Muscle layer of duodenum (tissue), 2 donors: ENCODE measurements around the gene RNASE13.
"Not testable (repeated sequence)": the region's sequence is repeated elsewhere in the genome, so short reads cannot be mapped to it uniquely, and the experiment has no call there.

Source experiments
- H3K27ac ChIP-seq: one replicate; pipeline ENCODE4 v1.7.0; 2013; ENCODE audit warnings: mild to moderate bottlenecking, low read length
- H3K27me3 ChIP-seq: one replicate; pipeline ENCODE4 v1.7.0; 2013; ENCODE audit warnings: low read depth, mild to moderate bottlenecking, control low read depth, low read length
- H3K36me3 ChIP-seq, 2 donors: one replicate each; pipeline ENCODE4 v1.7.0; 2013; ENCODE audit warnings: low read length in 2 of 2, control low read depth in 1 of 2, mild to moderate bottlenecking in 1 of 2; ENCODE audit not compliant: insufficient read depth in 2 of 2, control insufficient read depth in 1 of 2
- H3K4me1 ChIP-seq, 2 donors: one replicate each; pipeline ENCODE4 v1.7.0; 2013; ENCODE audit warnings: low read length in 2 of 2, mild to moderate bottlenecking in 2 of 2, control low read depth in 1 of 2, moderate library complexity in 1 of 2; ENCODE audit not compliant: insufficient read depth in 2 of 2, control insufficient read depth in 1 of 2
- H3K4me3 ChIP-seq, 2 donors: one replicate each; pipeline ENCODE4 v1.7.0; 2013; ENCODE audit warnings: low read length in 2 of 2, low read depth in 1 of 2, mild to moderate bottlenecking in 1 of 2
- H3K9me3 ChIP-seq, 2 donors: one replicate each; pipeline ENCODE4 v1.7.0; 2013; ENCODE audit warnings: low read length in 2 of 2, control low read depth in 1 of 2, mild to moderate bottlenecking in 1 of 2; ENCODE audit not compliant: control insufficient read depth in 1 of 2
- donor health status: healthy.

RNASE13 gene

DNA sequence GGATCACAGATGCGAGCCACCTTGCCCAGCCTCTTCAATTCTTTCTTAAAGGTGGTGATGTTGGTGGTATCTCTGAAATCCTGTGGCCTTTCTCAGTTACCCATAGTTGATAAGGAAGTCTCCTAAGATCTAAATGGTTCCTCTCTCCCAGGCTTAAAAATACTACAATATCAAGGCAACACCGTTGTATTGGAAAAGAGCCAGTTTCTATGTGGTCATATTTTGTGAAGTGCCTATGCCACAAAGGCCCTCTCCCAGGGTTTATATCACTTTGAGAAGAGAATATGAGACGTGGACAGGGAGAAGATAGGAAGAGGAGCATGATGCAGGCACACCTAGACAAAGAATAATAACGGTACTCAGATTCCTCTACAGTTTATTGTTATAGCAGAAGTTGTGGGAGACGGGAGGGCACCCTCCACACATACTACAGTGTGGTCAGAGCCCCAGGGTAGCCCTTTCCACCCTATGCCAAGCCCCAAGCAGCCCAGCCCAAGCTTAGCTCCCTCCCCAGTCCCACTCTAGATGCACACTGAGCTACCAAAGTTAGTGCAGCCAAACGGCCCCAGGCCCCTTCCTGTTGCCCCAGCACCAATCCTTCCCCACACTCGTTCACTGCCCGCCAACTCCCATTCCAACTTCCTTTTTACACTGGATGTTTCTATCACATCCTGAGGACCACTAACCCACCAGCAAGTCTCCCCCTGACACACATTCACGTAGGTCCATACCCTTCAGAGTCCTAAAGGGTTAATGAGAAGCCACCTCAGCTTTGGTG lies 18.0 kb downstream of the RNASE13 start:
- Histone ChIP-seq H3K36me3 (peaks cover 33 to 38% of the 10 kb centered on the region in 2 donors), H3K4me1 (peaks cover 0 to 13% of the 10 kb centered on the region in 2 donors), H3K9me3 (no peaks in the 10 kb centered on the region), H3K27ac (no peak overlapping the region), H3K4me3 (no peak overlapping the region), H3K27me3 (no peaks in the 10 kb centered on the region)

DNA sequence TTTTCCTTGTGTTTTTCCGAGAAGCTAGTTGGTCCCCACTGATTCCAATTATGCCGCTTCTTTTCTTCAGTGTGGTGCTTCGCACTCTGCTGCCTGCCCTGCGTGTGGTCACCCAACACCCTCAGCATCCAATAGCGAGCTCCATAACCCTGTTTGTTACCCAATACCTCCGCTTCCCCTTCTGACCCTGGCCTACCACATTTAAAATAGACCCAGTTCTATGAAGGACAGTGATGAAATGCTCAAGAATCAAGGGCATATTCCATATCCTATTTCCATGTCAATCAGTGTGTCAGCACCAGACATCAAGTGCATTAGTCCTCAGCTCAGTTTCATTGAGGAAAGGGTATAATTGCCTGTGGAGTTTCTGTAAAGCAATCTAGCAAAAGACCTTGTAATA lies 19.3 kb downstream of the RNASE13 start:
- peaks cover 27 to 32% of the 10 kb centered on the region in 2 donors for H3K36me3 ChIP-seq
- H3K4me1 ChIP-seq: peaks cover 0 to 13% of the 10 kb centered on the region in 2 donors
- no peaks in the 10 kb centered on the region for H3K9me3 ChIP-seq
- no peak overlapping the region for H3K4me3 ChIP-seq
- no peaks in the 10 kb centered on the region for H3K27me3 ChIP-seq
- no peak overlapping the region for H3K27ac ChIP-seq

DNA sequence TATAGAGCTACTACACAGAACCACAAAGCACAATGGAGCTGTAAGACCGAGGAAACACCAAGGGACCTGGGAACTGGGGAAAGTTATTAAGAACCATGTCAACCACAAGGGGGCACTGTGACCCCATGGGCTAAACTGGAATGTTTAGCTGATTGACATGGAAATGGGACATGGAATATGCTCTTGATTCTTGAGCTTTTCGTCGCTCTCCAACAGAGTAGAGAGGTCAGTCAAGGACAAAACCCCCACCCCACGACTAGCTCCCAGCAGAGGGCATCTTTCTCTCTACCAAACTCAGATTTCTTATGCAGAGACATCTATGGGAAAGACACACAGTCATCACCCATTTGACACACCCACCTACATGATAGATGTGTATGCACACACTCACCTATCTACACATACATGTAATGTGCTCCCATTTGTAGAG lies 19.8 kb downstream of the RNASE13 start:
- no peaks in the 10 kb centered on the region for H3K27me3 ChIP-seq
- H3K4me1 ChIP-seq: peaks cover 0 to 13% of the 10 kb centered on the region in 2 donors
- peaks cover 24 to 29% of the 10 kb centered on the region in 2 donors for H3K36me3 ChIP-seq
- no peak overlapping the region for H3K4me3 ChIP-seq
- H3K27ac ChIP-seq: no peak overlapping the region
- no peaks in the 10 kb centered on the region for H3K9me3 ChIP-seq

DNA sequence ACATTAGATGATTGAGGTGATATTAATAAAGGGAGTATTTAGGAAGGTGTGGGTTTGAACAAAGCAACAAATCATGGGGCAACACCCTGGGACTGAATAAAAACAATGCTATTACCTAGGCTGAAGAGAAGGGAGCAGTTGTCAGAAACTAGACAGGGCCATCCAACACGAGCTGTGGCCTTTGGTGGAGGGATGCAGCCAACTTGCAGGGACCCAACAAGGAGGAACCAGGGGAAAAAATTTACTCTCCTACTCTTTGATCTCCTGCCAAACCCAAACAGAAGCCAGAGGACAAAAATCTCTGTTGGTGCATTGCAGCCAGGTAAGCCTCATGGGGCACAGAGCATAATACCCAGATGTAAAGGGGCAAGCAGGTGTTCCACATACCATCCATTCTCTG lies 23.5 kb downstream of the RNASE13 start:
- H3K9me3 ChIP-seq: no peaks in the 10 kb centered on the region
- H3K27me3 ChIP-seq: no peaks in the 10 kb centered on the region
- no peak overlapping the region for H3K4me3 ChIP-seq
- H3K36me3 ChIP-seq: no peaks in the 10 kb centered on the region
- no peak overlapping the region for H3K27ac ChIP-seq
- peaks cover 0 to 8% of the 10 kb centered on the region in 2 donors for H3K4me1 ChIP-seq

DNA sequence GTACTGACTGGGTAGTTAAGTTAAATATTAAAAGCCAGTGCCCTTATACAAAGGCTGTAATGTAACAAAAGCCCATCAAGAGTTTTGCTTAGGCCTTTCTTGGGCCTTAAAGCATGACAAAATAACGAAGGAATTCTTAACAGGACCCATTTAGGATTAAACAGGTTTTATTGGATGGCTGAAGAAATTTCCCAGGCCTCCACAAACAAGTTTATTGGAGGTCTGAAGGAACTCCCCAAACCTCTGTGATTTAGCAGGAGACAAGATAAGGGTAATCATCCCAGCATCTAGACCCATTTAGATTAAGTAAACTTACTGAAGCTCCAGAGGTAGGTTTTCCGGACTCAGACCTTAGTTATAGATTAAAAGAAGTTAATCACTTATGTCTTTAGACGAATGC lies 24.9 kb downstream of the RNASE13 start:
- H3K27ac ChIP-seq, H3K4me1 ChIP-seq: not testable (repeated sequence)

DNA sequence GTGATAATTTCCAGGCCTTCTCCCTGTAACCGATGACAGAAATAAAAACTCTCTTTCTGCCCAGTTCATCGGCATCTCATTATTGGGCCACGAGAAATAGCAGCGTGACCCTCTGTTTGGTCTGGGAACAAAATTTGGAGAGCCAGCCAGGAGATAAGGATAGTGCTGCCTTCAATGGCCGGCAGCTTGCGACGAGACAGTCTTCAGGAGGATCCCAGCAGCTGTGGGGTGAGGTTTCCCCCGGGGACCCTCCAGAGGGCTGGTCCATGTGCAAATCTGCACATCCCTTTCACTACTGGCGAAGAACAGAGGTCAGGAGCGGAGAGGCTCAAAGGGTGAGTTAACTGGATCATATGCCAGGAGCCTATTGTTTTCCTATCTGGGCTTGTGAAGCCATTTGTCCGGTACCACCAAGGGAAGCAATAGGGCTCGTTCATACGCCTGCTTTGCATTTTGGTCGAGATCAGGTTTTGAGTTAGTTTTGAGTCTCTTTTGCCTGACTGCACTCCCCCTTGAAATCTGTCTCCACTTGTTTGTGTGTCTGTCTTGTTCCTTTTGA lies 30.7 kb downstream of the RNASE13 start:
- Histone ChIP-seq H3K4me3 (no peak overlapping the region), H3K36me3 (no peaks in the 10 kb centered on the region), H3K27me3 (no peaks in the 10 kb centered on the region), H3K27ac (no peak overlapping the region), H3K4me1 (no peaks in the 10 kb centered on the region), H3K9me3 (no peaks in the 10 kb centered on the region)

More for the DNA sequence above, 24.9 kb downstream of the RNASE13 start:
- H3K9me3 ChIP-seq, H3K27me3 ChIP-seq, H3K36me3 ChIP-seq, H3K4me3 ChIP-seq: not testable (repeated sequence)

DNA sequence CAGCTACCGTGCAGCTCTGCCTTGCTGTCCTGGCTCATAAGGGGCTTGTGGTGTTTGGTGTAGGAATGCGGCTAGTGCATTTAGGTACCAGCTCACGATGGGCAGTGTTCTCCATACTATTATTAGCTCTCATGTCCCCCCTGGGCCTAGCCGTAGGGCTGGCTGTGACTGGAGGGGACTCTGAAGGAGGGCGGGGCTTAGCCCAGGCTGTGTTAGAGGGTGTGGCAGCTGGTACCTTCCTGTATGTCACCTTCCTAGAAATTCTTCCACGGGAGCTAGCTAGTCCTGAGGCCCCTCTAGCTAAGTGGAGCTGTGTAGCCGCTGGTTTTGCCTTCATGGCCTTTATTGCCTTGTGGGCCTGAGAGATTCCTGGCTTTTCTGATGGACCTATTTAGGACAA lies 33.4 kb downstream of the RNASE13 start:
- Histone ChIP-seq H3K4me1 (no peaks in the 10 kb centered on the region), H3K9me3 (no peaks in the 10 kb centered on the region)

DNA sequence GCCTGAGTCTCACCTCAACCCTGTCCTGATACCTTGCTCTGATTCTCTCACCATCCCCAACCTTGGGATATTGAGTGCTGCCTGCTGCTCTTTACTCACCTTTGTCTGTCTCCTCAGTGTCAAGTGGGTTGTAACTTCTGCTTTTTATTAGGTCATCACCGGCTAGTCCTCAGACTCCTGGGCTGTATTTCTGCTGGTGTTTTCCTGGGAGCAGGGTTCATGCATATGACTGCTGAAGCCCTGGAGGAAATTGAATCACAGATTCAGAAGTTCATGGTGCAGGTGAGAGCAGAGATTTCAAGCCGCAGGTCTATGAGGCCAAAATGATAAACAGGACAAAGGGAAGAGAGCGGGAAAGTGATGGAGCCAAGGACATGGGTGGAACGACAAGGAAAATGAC lies 35.0 kb downstream of the RNASE13 start:
- Histone ChIP-seq H3K9me3 (no peaks in the 10 kb centered on the region), H3K4me3 (no peak overlapping the region), H3K36me3 (peaks cover 21 to 25% of the 10 kb centered on the region in 2 donors), H3K27me3 (no peaks in the 10 kb centered on the region), H3K27ac (no peak overlapping the region), H3K4me1 (no peaks in the 10 kb centered on the region)

More for the DNA sequence above, 33.4 kb downstream of the RNASE13 start:
- Histone ChIP-seq H3K27me3 (no peaks in the 10 kb centered on the region), H3K4me3 (no peak overlapping the region), H3K36me3 (peaks cover 5 to 9% of the 10 kb centered on the region in 2 donors), H3K27ac (no peak overlapping the region)

DNA sequence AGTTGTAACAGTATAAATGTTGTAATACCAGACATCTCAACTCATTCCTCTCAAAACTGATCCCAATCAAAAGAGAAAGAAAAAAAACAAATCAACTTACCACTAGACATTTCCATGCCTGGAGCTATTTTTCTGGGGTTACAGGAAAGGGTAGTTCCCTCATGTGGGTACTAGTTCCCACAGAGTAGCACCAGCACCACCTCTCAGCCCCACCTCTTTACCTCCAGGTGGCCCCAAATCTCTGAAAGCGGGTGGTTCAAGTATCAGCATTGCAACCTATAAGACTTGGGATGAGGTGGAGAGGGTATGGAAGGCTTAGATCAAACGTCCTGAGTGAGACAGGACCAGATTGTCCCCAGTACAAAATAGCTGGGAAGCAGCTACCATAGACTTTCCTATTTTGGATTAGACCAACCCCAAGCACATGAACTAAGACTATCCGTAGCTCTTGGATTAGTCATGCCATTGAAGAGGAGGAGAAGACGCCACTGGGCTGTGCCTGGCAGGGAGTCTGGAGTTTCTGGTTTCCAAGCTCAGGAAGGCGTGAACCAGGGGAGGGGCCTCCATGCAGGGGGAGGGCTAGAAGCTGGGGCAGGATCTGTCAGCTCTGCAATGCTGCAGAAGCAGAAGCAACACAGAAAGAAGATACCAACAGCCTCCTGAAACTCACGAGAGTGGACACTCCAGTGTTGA lies 35.8 kb downstream of the RNASE13 start, which contains the start of gene SLC39A2:
SLC39A2 (plus strand) TSS at position 620 of the 693 bp plus-strand sequence. CDS start 154 bp downstream, outside the sequence.
- no peak within 1 kb of the TSS for H3K27ac ChIP-seq
- H3K4me3 ChIP-seq: no peak within 1 kb of the TSS
- H3K27me3 ChIP-seq: no peaks in the 10 kb centered on the region
- no peaks in the 10 kb centered on the region for H3K4me1 ChIP-seq
- H3K9me3 ChIP-seq: no peaks in the 10 kb centered on the region
- H3K36me3 ChIP-seq: peaks cover 29 to 33% of the 10 kb centered on the region in 2 donors

DNA sequence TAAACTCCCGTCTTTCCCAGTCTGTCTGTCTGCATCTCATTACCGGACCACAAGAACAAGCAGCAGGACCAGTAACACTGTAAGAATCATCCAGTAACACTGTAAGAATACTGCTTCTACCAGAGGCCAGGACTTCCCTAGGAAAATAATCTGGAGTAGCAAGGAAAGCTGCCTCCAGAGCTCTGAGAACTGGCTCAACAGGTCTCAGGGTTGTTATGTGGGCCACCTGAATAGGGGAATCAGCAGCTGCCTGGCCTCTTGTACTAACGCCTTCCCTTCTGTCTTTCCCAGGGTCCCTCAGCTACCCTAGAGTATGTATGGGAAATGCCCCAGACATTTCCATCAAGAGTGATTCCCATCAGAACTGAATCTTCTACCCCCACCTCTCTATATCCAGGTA lies 36.5 kb downstream of the RNASE13 start:
- no peak overlapping the region for H3K27ac ChIP-seq
- no peaks in the 10 kb centered on the region for H3K4me1 ChIP-seq
- no peaks in the 10 kb centered on the region for H3K27me3 ChIP-seq
- H3K4me3 ChIP-seq: no peak overlapping the region
- H3K9me3 ChIP-seq: no peaks in the 10 kb centered on the region
- H3K36me3 ChIP-seq: peaks cover 31 to 40% of the 10 kb centered on the region in 2 donors

DNA sequence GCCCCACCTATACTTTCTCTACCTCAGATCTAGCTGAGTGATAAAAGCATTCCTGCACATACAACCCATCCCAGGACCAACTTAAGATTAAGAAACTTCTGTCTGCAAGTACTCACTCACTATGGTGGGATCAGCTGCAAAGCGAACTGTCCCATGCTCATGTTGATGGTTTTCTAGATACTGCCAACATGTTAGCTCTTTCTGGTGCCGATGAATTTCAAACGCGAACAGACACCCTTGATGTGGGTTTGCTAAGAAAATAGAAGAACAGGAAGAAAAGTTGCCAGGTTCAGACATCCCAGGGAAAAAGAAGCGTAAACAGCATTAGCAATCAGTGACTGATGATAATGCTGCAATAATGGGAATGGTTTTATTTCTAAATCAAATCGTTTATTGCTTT lies 37.0 kb downstream of the RNASE13 start:
- no peak overlapping the region for H3K4me3 ChIP-seq
- H3K36me3 ChIP-seq: peaks cover 37 to 46% of the 10 kb centered on the region in 2 donors
- no peaks in the 10 kb centered on the region for H3K9me3 ChIP-seq
- H3K27ac ChIP-seq: no peak overlapping the region
- no peaks in the 10 kb centered on the region for H3K27me3 ChIP-seq
- H3K4me1 ChIP-seq: no peaks in the 10 kb centered on the region
